ENCODE results near the gene RPH3AL.

The RPH3AL gene

GRCh38 chr17:298791-299450 lies 53.7 kb downstream of the RPH3AL start (continued):
- no peak for TF ChIP-seq CREB5 (CRISPR knock-in tag; IDR thresholded peaks at IDR 0.05; ENCODE audit: low read depth)

GRCh38 chr17:297758-298157 lies 54.8 kb downstream of the RPH3AL start:
- no peak for ATAC-seq
- TF ChIP-seq ZFP3 (CRISPR knock-in tag; IDR thresholded peaks at IDR 0.05) (0 out of 2 replicates have a peak, but pooled peaks have one; percentile 60), POU6F1 (CRISPR knock-in tag; IDR thresholded peaks at IDR 0.05; ENCODE audit: borderline replicate concordance, low read depth) (no peak), ZNF8 (CRISPR knock-in tag; IDR thresholded peaks at IDR 0.05) (no peak), CSRNP3 (CRISPR knock-in tag; IDR thresholded peaks at IDR 0.05) (no peak)

GRCh38 chr17:296906-297690 lies 55.5 kb downstream of the RPH3AL start:
- no peak for TF ChIP-seq ZNF565 (CRISPR knock-in tag; conservative IDR thresholded peaks at IDR 0.05; ENCODE audit: low read depth)
- no peak for TF ChIP-seq CSDC2 (CRISPR knock-in tag; IDR thresholded peaks at IDR 0.05)
- no peak for TF ChIP-seq CSRNP3 (CRISPR knock-in tag; IDR thresholded peaks at IDR 0.05)
- TF ChIP-seq ESRRG (CRISPR knock-in tag; IDR thresholded peaks at IDR 0.05) = no peak
- TF ChIP-seq ZFP30 (CRISPR knock-in tag; IDR thresholded peaks at IDR 0.05) = no peak
- TF ChIP-seq POU6F1 (CRISPR knock-in tag; IDR thresholded peaks at IDR 0.05; ENCODE audit: borderline replicate concordance, low read depth) = no peak
- TF ChIP-seq ZNF70 (CRISPR knock-in tag; IDR thresholded peaks at IDR 0.05) = no peak
- no peak for TF ChIP-seq CREB5 (CRISPR knock-in tag; IDR thresholded peaks at IDR 0.05; ENCODE audit: low read depth)
- TF ChIP-seq ISL1 (CRISPR knock-in tag; IDR thresholded peaks at IDR 0.05) = no peak
- TF ChIP-seq BACH2 (CRISPR knock-in tag; IDR thresholded peaks at IDR 0.05; ENCODE audit: borderline replicate concordance) = no peak
- no peak for TF ChIP-seq PPARA (CRISPR knock-in tag; IDR thresholded peaks at IDR 0.05; ENCODE audit: borderline replicate concordance)
- TF ChIP-seq TCF4 (CRISPR knock-in tag; IDR thresholded peaks at IDR 0.05; ENCODE audit: borderline replicate concordance) = no peak
- no peak for TF ChIP-seq SNAI2 (CRISPR knock-in tag; IDR thresholded peaks at IDR 0.05)
- no peak for TF ChIP-seq TOX (CRISPR knock-in tag; IDR thresholded peaks at IDR 0.05; ENCODE audit: borderline replicate concordance)
- no peak for TF ChIP-seq ARNTL (CRISPR knock-in tag; IDR thresholded peaks at IDR 0.05; ENCODE audit: borderline replicate concordance, low read depth)
- no peak for TF ChIP-seq GLIS3 (CRISPR knock-in tag; IDR thresholded peaks at IDR 0.05)
- no peak for TF ChIP-seq ZFP3 (CRISPR knock-in tag; IDR thresholded peaks at IDR 0.05)
- TF ChIP-seq OSR1 (CRISPR knock-in tag; IDR thresholded peaks at IDR 0.05) = no peak
- ATAC-seq = no peak
